GM19193 (cell line): ENCODE data around the gene TACC3.

Source experiments
- POLR2A ChIP-seq: IDR thresholded peaks from 4 replicates; pipeline ENCODE4 v1.6.1; 2011; ENCODE audit not compliant: insufficient read depth, insufficient read length; ENCODE audit errors: extremely low read depth

TACC3 gene

GRCh38 chr4:1765409-1766072 lies 44.2 kb downstream of the TACC3 start:
- no peak for TF ChIP-seq POLR2A

GRCh38 chr4:1766106-1767060 lies 45.1 kb downstream of the TACC3 start:
- no peak for TF ChIP-seq POLR2A

GRCh38 chr4:1767061-1767769 lies 45.9 kb downstream of the TACC3 start:
- TF ChIP-seq POLR2A, result no peak

- no peak for TF ChIP-seq POLR2A
Observed at GRCh38 chr4:1767770-1768366, 46.5 kb downstream of the TACC3 start.

- no peak for TF ChIP-seq POLR2A
Observed at GRCh38 chr4:1768367-1769034, 47.2 kb downstream of the TACC3 start.

- TF ChIP-seq POLR2A, result no peak
Observed at GRCh38 chr4:1769692-1770091, 48.4 kb downstream of the TACC3 start.

- TF ChIP-seq POLR2A, result no peak
Observed at GRCh38 chr4:1770245-1770644, 48.9 kb downstream of the TACC3 start.

- TF ChIP-seq POLR2A, result no peak
Observed at GRCh38 chr4:1770791-1771231, 49.5 kb downstream of the TACC3 start.

- no peak for TF ChIP-seq POLR2A
Observed at GRCh38 chr4:1771555-1772305, 50.4 kb downstream of the TACC3 start.

- TF ChIP-seq POLR2A, result no peak
Observed at GRCh38 chr4:1772853-1773538, 51.7 kb downstream of the TACC3 start.

- TF ChIP-seq POLR2A, result no peak
Observed at GRCh38 chr4:1773754-1774153, 52.4 kb downstream of the TACC3 start.

GRCh38 chr4:1775731-1776500 lies 54.6 kb downstream of the TACC3 start:
- no peak for TF ChIP-seq POLR2A
